HG02588 (cell line): ENCODE data around the gene MBL2.

ENCODE experiments used
- ATAC-seq: cut with Tn5 transposase; IDR thresholded peaks from one replicate; pipeline ENCODE4 v1.9.1; 2021; ENCODE audit warnings: mild to moderate bottlenecking, moderate library complexity; ENCODE audit not compliant: unreplicated experiment

MBL2 gene

DNA sequence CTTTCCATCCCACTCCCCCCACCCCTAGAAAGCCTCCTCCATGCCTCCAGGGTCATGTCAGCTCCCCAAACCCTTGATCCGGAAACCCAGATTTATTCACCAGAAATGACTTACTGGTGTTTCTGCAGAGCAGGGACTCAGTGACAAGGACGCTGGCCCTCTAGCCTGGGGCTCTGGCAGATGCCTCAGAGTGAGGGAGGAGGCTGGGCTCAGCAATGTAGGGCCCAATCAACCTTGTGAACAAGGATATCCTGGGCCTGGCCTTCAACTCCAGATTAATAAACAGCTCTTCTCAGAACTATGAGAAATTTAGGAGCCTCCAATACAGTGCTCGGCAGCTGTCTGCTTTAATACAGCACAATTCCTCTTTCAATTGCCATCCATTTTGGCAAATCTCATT is at the start of gene MBL2:
Gene MBL2 (minus strand): TSS at position 162 of the 400 bp plus-strand sequence. CDS start 1,149 bp downstream, outside the sequence.
- ATAC-seq = no peak

DNA sequence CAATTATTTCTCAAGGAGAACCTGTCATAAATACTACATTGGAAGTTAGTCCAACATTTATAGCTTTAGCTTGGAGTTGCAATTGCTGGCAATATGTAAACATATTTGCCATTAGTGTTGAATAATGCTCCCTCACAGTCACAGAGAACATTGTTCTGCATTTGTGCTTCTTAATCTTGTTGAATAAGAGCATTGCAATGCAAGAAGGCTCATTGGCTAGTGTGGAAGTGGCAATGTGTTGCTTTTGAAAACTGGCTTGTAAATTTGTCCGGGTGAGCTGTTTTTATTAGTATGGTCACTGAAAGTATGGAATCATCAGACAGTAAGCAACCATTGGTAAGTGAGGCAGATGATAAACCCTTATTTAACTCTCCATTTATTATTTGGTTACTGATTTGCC is 47.7 kb upstream of the MBL2 start:
- no peak for ATAC-seq

DNA sequence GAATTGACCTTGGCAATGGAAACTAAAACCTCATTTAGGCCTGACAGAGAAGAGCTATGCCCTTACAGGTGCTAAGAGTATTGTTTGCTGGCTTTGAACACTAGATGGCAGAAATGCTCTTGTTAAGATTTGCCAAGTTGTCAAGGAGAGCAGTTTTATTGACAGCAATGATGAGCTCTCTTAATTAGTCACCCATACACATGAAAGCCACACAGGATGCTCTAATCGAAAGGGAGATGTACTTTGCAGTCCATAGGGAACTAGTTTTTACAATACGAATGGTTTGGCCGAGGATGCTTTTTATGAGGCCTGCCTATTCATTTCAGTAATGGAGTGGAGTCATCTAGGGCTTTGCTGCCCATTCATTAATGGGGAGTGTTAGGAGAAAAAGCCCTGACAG is 45.4 kb upstream of the MBL2 start:
- peak; percentile 87 for ATAC-seq

DNA sequence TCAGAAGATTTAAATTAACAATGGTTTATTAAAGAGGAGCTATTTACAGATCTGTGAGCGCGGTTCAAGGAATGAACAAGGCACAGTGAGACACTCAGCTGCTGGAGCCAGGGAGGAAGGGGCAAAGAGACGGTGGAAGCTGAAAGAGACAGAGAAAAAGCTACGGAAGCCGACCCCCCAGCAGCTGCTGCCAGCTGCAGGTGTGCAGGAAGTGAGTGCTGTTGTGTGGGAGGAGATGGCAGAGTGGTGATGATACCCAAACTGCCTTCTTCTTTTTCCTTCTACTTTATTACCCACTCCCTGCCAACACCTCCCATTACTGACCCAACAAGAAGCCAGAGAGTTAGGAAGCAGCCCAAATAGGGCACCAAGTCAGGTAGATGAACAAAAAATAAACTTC is 41.9 kb upstream of the MBL2 start:
- peak; percentile 53 for ATAC-seq

DNA sequence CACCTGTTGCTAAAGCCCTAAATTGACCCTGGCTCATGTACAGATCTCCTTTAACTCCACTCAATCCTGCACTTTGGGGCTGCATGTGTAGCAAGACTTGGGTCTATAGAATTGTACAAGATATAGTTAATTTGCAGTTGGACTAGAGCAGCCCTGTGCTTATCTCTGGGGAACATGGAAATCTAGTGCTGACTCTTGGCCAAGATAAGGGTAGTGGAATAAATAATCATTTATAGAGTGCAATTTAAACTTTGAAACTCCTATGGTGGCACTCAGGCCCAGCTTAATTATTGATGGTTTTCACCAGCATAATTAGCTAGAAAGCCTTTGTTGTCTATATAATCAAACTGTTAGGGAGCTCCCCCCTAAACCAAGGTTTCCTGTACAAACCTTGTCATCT is 39.2 kb upstream of the MBL2 start:
- no peak for ATAC-seq

DNA sequence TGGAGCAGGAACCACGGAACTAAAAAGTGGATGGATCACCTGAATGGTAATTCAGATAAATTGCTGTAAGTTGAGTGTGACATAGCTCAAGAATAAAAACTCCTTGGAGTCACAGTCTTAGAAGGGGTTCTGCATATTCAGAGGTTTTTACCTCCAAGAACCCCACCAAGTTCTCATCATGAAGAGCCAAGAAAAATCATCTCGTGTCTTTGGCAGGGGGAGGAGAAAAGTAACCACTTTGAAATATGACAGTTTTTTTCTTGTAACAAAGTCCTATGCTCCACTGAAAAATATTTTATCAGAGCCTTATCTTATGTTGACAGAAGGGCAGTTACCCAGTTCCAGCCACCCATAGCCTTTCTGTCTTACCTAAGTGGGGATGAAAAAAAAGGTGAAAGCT is 38.2 kb upstream of the MBL2 start:
- ATAC-seq = no peak

DNA sequence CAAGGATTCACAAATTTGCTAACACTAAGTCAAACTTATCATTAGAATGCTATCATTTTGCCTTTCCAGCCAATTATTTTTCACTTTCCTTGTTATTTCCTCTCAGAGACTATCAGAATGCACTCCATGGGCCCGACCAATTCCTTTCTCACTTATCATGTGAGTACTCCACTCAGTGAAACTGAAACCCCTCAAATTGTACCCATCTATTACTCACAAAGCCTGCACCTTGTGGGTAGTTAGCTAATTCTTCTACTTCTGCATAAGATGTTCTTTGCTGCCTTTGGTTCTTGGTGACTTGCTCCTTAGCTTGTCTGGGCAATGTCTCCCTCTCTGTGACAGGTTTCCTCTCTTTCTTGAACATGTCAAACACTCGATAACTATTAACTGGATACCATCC is 35.2 kb upstream of the MBL2 start:
- no peak for ATAC-seq

DNA sequence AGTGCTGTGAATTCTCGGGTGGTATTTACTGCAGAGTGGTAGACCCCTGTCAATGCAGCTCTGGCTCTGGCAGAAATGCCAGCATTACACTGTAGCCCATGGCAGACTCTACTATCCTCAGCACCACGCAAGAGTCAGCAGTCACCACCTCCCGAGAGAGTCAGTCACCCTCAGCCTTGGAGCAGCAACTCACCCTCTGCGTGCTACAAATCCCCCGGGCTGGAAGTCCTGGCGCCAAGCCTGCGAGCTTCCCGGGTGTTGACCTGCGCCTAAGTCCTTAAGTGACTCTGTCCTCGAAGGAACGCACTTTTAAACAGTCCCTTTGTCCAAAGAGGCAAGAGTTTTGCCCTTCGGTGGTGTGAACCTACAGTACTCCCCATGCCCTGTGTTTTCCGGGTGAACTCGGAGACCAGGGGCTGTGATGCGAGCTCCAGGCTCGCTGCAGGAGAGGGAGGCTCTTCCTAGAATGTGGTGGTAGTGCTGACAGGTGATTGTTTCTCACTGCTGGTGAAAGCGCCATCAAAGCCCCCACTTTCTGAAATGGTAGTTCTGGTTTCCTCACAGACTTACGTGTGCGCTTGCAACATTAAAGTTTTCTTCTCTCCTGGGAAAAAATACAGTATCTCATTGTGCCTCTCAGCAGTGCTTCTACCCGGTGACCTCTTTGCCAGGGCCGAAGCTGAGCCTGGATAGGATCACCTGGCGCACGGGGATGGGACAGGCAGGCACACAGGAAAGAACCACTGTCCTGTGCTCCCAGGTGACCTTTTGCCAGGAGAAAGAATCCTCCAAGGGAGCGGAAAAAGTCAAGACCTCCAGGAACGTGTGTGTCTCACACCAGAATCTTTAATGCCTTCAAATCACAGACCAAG is 33.1 kb upstream of the MBL2 start:
- no peak for ATAC-seq

DNA sequence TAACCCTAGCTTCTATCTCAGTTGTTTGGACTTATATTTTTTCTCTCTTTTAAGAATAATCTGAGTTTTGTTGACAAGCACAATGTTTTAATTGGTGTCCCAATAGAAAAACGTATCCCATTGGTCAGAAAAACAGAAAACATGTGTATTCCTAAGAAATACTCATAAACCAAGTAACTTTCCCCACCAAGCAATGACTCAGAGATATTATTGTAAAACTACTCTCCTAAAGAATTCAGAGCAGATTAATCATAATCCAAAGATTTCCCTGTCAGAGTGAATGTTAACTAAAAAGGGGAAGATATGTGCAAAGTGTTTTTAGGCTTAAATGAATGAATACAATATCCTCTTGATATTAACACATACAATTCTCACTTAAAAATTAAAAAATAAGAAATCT is 29.4 kb upstream of the MBL2 start:
- ATAC-seq = no peak

DNA sequence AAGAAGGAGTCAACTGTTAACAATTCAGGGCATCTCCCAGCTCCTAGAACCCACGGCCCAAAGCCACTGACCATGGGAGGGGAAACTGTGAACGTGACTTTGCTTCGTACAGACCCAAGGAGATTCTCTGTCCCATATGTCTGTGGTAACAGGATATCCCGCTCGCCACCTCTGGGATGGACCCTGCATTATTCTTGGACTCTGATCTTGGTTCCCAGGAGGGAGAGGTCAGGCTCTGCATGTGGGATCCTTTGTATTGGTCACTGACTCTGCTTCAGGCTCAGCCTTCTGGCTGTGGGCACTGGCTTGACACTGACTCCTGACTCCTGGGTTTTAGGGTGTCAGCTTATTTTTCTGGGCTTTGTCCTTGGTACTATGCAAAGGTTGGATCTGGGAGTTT is 13.5 kb upstream of the MBL2 start:
- no peak for ATAC-seq

DNA sequence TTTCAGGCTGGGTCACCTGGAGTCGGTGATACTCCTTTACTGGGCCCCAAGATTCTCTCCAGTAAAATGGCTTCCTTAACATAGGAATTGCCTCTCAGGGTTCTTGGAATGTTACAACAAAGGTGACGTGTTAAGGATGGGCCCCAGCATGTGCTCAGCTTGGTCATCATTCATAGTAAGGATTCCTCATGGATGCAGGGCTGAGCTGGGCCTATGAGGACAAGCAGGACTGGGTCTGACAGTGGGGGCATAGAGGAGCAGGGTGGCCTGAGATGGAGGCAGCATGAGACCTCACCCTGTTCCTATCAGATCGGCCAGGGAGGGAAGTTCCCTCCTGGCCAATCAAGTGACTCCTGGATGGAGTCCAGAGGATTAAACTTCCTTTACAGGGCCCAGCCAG is 12.8 kb upstream of the MBL2 start:
- no peak for ATAC-seq

DNA sequence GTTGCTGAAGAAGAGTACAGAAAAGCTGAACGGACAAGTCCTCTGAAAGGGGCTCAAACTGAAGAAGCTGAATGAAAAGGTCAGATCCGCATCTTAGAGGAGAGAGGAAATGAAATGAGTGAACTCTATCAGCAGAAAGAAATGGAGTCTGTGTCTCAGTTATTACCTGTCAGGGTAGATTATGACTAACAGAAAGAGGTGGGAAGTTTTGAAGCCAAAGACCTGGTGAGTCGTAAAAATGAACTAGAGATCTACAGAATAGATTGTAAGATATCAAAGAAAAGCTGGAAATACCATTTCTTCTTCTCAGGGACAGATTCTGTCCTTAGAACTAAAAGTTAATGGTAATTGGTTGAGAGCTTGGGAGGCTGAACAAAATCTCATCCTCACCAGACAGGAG is 11.1 kb upstream of the MBL2 start:
- no peak for ATAC-seq

DNA sequence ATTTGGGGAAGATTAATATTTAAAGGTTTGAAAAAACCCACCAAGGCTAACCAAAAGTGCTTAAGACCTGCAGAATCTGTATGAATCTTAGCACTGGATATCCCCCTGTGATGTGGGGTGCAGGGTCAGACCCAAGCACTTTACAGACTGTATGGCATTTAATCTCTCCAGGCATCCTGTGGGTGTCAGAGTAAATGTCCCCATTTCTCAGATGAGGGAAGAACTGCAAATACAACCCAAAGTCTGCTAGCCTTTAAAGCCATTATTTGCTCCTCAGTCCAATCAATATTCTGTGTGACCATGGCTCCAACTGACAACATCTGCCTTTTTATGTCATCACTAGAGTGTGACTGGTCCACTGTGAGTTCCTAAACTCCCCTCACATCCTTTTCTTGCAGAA is 10.0 kb upstream of the MBL2 start:
- ATAC-seq = no peak

DNA sequence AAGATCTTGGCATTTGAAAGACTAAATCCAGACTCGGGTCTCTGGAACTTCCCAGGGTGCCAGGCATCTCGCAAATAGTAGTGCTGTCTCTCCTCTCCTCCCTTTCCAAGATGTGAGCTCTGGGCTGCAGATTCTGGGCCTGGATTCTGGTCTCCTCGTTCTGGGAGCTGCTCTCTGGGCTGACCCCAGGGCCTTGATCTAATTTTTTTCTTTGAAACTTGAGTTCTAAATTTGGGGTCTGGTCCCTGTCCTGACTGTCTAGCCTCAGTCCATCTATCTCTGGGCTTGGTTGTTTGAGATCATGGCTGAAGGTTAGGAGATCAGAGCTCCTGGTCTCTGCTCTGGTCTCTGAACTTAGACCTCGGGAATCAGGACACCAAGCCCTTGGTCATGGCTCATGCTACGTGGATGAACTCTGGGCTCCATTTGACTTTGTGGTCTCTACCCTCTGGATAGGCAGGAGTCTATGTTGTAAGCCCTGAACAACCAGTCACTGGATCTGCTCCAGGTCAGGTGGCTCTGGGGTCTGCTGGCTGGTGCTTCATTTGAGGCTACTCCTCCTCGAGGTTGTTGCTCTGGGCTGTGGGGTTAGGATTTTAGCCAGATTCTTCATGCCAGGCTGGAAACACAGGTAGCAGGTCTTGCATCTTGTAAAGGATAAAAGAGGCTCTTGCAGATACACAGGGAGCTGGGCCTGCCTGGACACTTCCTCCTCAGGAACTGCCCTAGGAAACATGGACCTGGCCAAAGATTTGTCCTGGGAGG is 8.0 kb upstream of the MBL2 start:
- peak; percentile 10 for ATAC-seq

DNA sequence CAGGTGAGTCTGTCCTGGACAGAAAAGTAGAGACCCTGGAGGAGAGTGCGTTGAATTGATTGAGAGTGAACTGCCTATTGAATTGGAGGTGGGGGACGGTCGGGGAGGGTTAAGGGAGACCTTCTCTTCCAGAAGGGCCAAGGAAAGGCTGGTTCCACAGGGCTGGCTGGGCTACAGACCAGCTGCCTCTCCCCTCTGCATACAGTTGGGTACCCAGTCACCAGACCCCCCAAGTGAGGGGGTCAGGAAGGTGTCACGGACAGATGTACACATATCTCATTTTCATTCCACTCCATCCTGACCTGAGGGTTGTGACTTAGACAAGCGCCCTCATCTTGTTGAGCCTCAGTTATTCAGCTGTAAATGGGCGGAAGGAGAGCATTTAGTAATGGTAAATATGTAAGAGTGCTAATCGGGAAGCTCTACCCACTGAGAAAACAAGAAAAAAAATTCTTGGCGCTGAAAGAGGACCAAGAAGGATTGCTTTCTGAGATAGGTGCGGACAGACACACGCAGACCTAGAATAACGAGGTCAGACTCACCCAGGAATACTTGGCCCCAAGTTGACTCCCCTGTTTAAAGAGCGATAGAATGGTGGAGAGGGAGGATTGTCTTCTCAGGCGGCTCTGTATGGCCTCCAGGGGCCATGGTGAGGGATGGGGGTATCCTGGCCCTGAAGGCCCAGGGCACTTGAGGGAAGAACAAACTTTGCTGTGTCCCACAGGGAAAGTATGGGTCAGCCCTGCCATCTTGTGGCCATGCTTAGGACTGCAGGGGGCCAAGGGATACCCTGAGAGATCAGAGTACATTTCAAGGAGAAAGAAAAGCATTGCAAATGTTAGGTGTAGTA is 7.2 kb upstream of the MBL2 start:
- ATAC-seq = peak; percentile 91

DNA sequence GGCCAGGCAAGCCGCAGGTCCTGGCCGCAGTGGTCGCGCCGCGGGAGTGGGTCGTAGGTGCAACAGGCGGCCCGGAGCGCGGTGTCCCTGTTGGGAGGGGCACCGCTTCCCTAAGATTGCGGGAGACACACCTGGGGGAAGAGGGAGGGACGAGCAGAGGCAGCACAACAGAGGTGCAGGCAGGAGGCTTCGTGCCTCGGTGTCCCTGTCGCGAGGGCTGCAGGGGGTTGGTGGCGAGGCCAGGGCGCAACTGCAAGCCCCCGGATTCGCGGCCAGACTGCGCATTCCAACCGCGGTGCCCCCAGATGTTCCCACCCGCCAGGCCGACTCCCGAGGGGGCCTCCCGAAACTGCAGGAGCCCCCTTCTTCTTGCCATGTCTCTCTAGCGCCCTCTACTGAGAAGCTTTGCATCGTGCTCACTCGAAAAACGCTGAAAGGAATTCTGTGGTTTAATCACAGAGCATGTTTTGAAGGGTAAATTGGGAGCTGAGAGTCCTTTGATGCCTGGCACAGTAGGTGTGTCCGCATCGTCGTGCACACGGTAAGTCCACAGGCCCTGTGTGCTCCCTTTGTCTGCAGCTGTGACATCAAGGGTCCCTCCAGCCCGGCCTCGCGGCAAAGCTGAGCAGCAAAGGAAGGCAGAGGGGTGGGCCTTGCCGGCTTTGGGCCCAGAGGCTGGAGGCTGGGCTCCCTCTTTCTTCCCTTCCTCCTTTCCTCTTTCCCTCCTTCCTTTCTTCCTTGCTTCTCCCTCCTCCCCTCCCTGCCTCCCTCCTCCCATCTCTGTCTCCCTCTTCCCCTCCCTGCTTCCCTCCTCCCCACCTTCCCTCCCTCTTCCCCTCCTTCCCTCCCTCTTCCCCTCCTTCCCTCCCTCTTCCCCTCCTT is 6.2 kb upstream of the MBL2 start:
- ATAC-seq = no peak

DNA sequence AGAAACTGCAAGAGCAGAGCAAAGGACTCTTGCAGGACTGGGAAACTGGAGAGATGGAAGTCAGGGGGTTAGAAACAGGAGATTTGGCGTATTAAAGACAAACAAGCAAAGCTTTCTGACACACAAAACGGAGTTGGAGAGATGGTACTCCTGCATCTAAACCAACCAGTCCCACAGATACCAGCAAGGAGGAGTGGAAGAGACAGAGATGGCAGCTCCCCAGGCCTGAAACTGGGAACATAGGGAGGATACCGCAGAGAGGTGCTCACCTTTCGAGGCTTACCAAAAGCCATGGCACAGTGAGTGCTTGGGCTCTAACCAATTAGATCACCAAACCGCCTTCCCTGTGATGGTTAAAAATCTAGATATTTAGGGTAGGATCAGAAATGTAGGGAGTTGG is 4.8 kb upstream of the MBL2 start:
- no peak for ATAC-seq

DNA sequence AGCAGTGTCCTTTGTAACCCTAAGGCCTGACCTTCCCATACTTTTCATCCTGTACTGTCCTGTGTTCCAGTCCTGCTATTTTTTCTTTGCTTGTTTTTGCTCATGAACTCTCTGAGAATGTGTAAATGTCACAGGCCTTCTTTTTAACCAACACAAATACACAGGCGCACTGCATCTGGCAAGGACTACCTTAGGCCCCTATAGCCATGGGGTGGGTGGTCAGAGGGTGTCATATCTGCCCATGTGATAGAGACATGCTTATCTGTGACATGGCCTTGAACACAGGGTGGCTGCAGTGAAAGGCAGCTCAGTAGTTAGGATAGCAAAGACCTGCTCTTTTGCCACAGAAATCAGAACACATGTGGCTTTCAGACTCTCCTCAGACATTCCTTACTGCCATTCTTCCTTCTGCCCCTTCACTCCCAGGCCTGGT is 3.9 kb upstream of the MBL2 start:
- ATAC-seq = no peak

DNA sequence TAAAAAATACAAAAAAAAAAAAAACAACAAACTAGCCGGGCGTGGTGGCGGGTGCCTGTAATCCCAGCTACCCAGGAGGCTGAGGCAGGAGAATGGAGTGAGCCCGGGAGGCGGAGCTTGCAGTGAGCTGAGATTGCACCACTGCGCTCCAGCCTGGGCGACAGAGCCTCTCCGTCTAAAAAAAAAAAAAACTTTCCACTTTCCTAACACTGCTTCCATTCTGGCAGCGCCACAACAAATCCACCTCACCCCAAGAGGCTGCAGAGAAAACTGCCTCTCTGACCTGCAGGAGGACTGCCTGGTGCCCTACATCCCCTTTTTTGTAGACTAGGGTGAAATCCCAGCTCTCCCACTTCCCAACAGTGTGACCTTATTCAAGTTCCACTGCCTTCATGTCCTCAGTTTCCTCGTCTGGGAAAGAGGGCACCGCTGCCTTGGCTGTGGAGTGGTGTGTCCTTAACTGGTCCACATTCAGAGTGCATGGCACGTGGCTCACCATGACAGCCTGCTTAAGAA is 2.6 kb upstream of the MBL2 start:
- ATAC-seq = no peak

DNA sequence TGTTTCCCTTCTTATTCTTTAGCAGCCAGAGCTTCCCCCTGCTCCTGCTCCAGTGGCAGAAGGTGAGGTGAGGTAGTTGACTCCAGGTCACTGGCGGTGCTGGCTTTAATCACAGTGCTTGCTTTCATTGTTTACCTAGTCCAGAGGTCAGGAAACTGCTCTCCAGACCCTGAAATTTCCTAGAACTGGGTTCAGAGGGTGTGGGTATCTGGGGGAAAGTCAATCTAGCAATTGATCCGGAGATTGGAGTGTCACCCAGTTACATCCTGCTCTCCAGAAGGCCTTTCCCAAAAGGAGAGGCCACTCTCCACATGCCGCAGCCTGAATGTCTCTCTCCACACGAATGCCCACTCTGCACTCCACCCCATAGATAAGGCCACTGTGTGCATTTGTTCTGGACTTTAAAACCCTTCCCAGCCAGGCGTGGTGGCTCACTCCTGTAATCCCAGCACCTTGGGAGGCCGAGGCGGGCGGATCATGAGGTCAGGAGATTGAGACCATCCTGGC is 2.1 kb upstream of the MBL2 start:
- ATAC-seq = no peak
